AG09309 (cell line): ENCODE data around the gene RALGPS1.

Experiments used
- DNase-seq: peaks from one replicate; pipeline ENCODE4 v3.0.0-alpha.2; 2010; ENCODE audit warnings: low read depth
- H3K4me3 ChIP-seq: 2 replicates; pipeline ENCODE4 v1.5.1; 2011; ENCODE audit warnings: mild to moderate bottlenecking, low read depth, low read length, moderate library complexity; ENCODE audit not compliant: control insufficient read depth
- CTCF ChIP-seq: IDR thresholded peaks from 2 replicates; pipeline ENCODE4 v1.5.1; 2011; ENCODE audit warnings: mild to moderate bottlenecking, low read depth, low read length, inconsistent platforms; ENCODE audit not compliant: insufficient read depth, control insufficient read depth; ENCODE audit errors: missing control alignments

RALGPS1 gene

GRCh38 chr9:126885131-126885641, 29.4 kb upstream of the RALGPS1 start:
- no peak overlapping the region for H3K4me3 ChIP-seq
- DNase-seq = peak; percentile 8
- TF ChIP-seq CTCF = no peak

- no peak overlapping the region for H3K4me3 ChIP-seq
- no peak for DNase-seq
- no peak for TF ChIP-seq CTCF
Measured at GRCh38 chr9:126886034-126886822, 28.4 kb upstream of the RALGPS1 start.

GRCh38 chr9:126886897-126887296, 27.7 kb upstream of the RALGPS1 start:
- no peak for DNase-seq
- no peak for TF ChIP-seq CTCF

GRCh38 chr9:126891676-126892075, 22.9 kb upstream of the RALGPS1 start:
- H3K4me3 ChIP-seq = no peak overlapping the region
- no peak for TF ChIP-seq CTCF
- DNase-seq = no peak

More at GRCh38 chr9:126886897-126887296, 27.7 kb upstream of the RALGPS1 start:
- no peak overlapping the region for H3K4me3 ChIP-seq

GRCh38 chr9:126893079-126893478, 21.5 kb upstream of the RALGPS1 start:
- DNase-seq = no peak
- TF ChIP-seq CTCF = peak; percentile 17
- no peak overlapping the region for H3K4me3 ChIP-seq

- TF ChIP-seq CTCF = no peak
- H3K4me3 ChIP-seq = no peak overlapping the region
- DNase-seq = no peak
Measured at GRCh38 chr9:126894052-126894603, 20.5 kb upstream of the RALGPS1 start.
